Subcutaneous adipose tissue (tissue), 4 donors: ENCODE data around the gene PRKD3. TPM values are rescaled to one million over a fixed set of nuclear protein-coding genes. Genes with fewer than 3 reads are reported as not detected.

Experiments used
- CTCF ChIP-seq: fragments of 450-650 bp; IDR thresholded peaks from one replicate; pipeline ENCODE4 v1.5.1; 2016; ENCODE audit warnings: low read depth, mild to moderate bottlenecking, control low read depth, antibody characterized with exemption, moderate library complexity
- total RNA-seq, 4 donors: library from RNA; depleted of rRNA; stranded (reverse); fragments of >200 nt; gene quantifications; one replicate each; pipeline ENCODE4 v1.1.0, GENCODE V29; 2016

Gene PRKD3
- 10 to 100 TPM; 40.6 to 56.7 (median 43.6) TPM for total RNA-seq

GRCh38 chr2:37324786-37325624 lies at the start of gene PRKD3:
Gene PRKD3, minus strand, starts transcription at chr2:37324833. Its CDS starts 8,309 bp downstream, at chr2:37316524.
- no peak for TF ChIP-seq CTCF

- TF ChIP-seq CTCF = no peak
Measured at GRCh38 chr2:37372000-37372399, 47.4 kb upstream of the PRKD3 start.

DNA sequence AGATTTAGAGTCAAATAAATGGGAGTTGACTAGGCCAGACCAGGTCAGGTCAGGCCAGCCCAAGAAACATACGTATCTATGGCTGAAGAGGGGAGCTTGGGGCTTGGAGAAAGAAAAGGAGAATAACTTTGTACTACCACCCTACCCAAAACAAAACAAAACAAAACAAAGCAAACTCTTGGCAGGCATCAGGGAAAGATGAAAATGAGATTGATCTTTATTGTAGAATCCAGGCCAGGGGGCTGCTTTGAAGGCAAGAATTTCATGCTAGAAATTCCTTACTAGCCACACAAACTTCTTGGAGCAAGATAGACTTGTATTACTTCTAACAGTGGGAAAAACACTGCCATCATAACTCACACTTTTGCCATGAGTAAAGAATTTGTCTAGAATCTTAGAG lies 46.0 kb upstream of the PRKD3 start:
- no peak for TF ChIP-seq CTCF

DNA sequence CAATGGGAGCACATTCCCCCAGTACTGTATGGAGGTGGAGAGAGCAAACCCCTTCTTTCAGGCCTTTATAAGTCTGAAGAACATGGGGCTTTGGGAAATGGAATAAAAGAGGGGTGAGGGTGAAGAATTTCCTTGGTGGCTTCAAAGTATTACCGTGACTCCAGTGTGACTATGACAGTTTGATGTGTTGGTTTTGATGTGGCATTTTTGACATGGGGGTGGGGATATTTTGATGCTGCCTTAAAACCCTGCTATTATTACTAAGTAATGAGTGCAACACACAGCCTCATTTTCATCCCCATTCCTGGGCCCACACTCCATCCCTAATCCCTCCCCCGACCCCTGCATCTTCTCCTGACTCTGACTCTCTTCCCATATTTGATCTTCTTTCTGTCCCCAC lies 43.4 kb upstream of the PRKD3 start:
- TF ChIP-seq CTCF = no peak

DNA sequence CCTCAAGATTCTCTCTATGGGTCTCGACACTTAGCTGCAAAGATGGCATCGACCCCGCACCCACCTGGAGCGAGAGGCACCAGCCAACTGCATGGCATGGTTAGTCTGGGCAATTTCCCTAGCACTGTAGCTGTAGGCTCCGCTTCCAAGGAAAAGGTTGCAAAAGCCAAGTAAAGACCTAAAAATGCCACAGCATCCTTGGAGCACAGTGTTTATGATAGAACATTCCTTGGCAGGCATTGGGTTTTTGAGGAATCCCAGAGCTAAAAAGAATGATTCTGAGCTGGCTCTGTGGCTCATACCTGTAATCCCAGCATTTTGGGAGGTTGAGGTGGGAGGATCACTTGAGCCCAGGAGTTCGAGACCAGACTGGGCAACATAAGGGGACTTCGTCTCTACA lies 42.7 kb upstream of the PRKD3 start:
- no peak for TF ChIP-seq CTCF

DNA sequence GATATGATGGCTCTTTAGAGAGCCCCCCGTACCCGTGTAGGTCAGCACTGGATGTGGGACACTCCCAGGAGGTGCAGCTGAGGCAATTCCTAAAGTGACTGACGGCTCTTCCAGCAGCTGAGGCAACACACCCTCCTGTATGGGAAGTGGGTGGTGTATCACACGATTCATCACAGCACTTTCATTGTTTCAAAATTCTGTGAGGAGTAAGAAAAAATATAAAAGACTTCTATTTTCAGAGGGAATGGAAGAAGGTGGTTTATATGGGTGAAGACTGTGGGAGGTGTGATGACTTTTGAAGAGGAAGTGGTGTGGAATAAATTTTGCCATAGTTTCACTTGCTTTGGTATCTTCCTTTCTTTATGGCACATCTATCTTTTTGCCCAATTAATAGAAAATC lies 42.1 kb upstream of the PRKD3 start:
- no peak for TF ChIP-seq CTCF

DNA sequence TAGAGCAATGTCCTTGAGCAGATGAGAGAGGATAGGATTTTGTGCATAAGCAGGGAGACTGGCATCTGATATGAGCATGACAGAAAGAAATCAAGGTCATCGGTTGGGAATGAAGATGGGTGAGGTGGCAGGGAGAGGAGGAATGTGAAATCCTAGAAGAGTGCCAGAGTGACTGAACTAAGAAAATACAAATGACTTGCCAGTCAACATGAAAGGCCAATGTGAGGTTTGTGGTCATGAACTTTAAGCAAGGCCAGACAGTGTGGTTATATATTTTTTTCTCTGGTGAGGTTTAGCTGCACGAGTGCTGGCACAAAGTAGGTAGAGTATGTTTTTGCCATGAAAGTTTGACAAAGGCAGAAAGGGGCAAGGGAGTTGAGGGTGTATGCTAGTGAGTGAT lies 41.0 kb upstream of the PRKD3 start:
- no peak for TF ChIP-seq CTCF
